ENCODE data around the gene ATP6AP1.

The ATP6AP1 gene

GRCh38 chrX:154431341-154431740, 2.9 kb downstream of the ATP6AP1 start:
- FAIRE-seq = no peak

GRCh38 chrX:154432210-154432609, 3.7 kb downstream of the ATP6AP1 start:
- no peak for FAIRE-seq

- no peak for FAIRE-seq
These were observed 5.1 kb downstream of the ATP6AP1 start for GRCh38 chrX:154433605-154434004.

DNA sequence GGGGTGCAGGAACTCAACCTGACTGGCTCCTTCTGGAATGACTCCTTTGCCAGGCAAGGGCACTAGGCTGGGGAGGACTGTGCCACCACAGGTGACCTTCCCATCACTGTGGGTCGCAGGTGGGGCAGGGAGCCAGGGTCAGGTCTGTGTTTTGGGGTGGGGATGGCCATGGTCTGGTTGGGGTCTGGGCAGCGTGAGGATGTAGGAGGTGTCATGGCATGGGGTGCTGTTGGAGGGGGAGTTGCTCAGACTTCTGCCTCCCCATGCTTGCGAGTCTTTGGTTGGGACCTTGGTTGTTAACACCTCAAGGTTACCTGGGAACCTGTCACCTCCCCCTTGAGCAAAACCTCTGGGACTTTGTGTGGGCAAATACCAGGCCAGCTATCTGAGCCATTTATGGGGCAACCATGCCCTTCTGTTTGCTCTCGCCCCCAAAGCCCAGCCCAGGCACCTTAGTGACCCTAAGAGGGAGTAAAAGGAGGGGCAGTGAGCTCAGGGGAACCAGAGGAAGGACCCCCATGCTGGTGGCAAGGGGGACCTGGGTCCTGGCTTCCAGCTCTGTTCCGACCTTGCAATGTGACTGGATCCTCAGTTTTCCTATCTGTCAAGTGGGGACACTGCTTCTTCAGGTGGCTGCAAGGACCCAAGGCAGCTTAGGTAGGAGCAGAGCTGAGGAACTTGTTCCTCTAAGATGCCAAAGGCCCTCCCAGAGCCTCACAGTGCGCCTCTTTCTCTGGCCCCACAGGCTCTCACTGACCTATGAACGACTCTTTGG, 6.1 kb downstream of the ATP6AP1 start:
- no peak for FAIRE-seq

DNA sequence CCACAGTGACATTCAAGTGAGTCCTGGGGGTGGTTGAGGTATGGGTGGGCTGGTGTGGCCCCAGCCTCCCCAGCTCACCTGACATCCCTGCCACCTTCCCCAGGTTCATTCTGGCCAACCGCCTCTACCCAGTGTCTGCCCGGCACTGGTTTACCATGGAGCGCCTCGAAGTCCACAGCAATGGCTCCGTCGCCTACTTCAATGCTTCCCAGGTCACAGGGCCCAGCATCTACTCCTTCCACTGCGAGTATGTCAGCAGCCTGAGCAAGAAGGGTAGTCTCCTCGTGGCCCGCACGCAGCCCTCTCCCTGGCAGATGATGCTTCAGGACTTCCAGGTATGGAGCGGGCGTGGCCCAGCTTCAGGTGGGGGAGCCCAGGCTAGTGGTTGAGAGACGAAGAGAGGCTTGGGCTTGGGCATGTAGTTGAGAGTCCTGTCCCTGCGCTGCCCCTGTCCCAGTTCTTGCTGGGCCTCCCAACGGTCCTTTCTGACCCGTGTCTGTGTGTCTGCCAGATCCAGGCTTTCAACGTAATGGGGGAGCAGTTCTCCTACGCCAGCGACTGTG, 6.8 kb downstream of the ATP6AP1 start:
- no peak for FAIRE-seq

DNA sequence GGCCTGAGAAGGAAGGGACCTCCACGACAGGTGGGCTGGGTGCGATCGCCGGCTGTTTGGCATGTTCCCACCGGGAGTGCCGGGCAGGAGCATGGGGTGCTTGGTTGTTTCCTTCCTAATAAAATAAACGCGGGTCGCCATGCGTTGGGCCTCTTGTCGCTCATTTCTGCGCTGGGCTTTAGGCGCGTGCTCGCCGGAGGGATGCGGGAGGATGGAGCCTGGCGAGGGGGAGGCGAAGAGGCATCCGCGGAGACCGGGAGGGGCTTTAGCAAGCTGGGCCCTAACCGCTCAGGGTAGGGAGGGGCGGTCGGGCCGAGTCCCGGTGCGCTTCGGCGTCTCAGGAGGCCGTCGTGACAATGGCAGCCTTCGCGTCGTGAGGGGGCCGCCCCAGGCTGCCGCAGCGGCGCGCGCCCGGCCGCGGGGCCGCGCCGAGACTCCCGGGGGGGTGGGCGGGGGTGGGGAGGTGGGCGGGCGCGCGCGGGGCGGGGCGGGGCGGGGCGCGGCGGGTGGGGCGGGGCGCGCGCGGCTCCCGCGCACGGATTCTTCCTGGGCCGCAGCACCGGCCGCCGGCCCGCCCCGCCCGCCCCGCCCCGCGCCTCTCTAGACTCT, 8.0 kb downstream of the ATP6AP1 start:
- no peak for FAIRE-seq

DNA sequence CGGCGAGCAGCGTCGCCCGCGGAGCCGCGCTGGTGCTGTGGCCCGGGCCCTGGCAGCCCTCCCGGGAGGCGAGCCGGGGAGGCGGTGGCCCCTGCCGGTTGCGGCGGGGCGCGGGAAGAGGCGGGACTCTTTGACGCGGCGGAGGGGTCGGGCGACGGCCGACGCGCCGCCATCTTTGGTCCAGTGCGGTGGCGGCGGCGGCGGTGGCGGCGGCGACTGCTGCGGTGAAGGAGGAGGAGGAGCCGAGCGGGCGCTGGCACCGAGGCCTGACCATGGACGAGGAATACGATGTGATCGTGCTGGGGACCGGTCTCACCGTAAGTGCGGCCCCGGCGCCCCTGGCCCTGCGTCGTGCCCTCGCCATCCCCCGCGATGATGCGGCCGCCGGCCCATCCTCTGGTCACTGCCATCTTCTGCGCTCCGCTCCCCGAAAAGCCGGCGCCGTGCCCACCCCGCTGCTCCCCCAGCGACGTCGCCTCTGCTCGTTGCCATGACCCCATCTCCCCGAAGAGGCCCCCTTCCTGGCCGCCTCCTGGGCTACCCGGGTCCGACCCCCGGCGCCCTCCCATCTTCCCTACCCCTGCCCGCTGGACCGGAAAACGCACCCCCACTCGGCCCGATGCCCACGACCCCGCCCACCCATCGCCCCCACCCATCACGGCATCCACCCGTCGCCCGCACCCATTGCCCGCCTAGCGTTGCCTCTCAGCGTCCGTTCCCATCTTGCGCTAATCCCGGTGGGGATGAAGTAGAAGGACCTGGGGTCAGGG, 8.7 kb downstream of the ATP6AP1 start, which contains the start of gene GDI1:
Gene GDI1 (plus strand): TSS at position 172 of the 770 bp plus-strand sequence. CDS start 101 bp downstream, at position 273.
- FAIRE-seq = no peak

DNA sequence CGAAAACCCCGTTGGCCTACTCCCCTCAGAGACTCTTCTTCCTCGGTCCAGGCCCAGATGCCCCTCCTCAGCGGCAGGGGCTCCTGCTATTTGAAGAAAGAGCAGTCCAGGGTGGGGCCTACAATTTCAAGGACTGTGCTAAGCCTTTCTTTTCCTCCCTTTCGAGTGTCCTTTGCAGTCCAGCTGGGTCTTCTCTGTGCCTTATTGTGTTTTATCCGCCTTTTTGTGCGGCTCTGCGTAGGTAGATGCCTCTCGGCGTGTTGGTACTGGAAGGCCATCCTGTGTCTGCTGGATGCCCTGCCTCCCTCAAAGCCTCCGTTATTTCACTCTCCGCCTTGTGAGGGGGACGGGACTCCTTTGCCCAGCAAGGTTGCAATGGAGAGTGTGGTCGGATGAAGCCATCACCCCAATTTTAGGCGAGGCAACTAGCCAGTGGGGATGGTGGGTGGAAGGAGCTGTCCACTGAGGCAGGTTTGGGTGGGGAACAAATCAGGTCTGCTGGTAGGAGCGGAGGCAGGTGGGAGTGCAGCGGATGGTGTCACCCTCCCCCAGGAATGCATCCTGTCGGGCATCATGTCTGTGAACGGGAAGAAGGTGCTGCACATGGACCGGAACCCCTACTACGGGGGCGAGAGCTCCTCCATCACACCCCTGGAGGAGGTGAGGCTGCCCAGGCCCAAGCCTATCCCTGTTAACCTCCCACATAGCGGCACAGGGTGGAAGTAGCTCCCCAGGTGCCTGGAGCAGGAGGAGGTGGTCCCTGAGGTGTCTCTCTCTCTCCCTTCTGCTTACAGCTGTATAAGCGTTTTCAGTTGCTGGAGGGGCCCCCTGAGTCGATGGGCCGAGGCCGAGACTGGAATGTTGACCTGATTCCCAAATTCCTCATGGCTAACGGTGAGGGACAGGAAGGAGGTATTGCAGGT, 9.8 kb downstream of the ATP6AP1 start:
- FAIRE-seq = no peak

DNA sequence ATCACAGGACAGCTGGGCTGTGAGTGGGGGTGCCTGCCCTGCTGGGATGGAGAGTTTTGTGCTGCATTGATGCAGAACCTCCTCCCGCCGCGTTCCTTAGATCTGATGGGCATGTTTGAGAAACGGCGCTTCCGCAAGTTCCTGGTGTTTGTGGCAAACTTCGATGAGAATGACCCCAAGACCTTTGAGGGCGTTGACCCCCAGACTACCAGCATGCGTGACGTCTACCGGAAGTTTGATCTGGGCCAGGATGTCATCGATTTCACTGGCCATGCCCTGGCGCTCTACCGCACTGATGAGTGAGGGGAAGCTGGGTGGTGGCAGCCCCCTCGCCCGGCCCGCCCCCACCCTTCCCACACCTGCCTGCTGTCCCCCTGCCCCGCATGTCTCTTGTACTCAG, 11.4 kb downstream of the ATP6AP1 start:
- no peak for FAIRE-seq

DNA sequence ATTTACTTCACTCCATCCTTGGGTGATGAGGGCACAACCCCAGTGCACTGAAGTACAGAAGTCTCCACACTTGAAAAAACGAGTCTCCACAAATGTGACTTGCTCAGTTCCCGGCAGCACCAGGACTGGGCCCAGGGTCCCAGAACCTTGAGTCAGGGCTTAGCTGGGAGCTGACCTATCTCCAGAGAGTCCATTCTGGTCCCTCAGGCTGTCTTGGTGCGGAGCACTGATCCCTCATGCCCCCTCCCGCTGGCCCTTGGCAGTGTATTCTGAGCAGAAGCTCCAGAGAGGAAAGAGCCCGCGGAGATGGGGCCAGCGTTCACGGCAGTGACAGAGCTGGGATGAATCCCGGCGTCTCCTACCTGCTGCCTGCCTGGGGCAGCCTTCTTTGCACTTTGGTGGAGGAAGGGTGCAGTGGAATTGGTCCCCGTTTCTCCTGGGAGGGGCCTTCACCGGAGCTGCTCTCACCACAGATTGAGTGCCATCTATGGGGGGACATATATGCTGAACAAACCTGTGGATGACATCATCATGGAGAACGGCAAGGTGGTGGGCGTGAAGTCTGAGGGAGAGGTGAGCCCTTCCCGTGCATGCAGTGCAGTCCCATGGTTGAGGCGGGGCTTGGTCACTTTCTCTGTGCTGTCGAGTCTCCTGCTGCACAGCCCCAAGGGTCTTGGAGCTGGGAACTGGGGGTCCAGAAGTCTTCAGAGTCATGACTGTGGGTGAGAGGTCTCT, 12.3 kb downstream of the ATP6AP1 start:
- no peak for FAIRE-seq

DNA sequence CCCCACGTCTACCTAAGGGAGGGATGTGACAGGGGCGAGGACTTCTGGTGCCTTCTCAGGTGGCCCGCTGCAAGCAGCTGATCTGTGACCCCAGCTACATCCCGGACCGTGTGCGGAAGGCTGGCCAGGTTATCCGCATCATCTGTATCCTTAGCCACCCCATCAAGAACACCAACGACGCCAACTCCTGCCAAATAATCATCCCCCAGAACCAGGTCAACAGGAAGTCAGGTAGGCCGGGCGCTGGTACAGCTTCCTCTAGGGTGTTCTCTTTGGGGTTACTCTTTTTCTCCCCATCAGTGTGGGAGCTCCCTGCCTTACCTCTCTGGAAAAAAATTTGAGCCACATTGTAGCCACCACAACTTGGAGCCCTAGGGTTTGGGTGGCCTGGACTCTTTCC, 13.1 kb downstream of the ATP6AP1 start:
- no peak for FAIRE-seq

- no peak for FAIRE-seq
These were observed 13.7 kb downstream of the ATP6AP1 start for GRCh38 chrX:154441984-154442707.

DNA sequence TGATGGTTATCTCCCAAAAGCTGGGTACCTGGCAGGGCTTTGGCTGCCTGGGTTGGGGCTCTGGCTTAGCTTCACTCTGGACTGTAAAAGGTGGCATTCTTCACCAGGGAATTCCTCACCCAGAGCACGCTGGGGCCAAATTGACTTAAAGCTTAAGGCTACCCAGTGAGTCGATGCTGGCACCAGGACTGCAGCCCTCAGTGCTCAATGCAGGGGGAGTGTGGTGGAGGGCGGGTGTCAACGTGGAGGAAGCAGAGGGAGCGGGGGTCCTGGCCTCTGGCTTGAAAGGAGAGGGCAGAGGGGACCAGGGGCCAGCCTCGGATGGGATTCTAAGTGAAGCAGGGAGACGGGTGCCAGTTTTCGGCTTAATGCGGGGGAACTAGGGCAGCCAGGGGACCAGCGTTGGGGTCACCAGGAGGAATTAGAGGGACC, 15.0 kb downstream of the ATP6AP1 start:
- no peak for FAIRE-seq

- no peak for FAIRE-seq
These were observed 15.7 kb downstream of the ATP6AP1 start, which contains the start of gene FAM50A for GRCh38 chrX:154443992-154444754. TSS of gene FAM50A (plus strand) at chrX:154444141. CDS start at chrX:154444236, 95 bp downstream.

- FAIRE-seq = no peak
These were observed 16.3 kb downstream of the ATP6AP1 start for GRCh38 chrX:154444755-154445246.

DNA sequence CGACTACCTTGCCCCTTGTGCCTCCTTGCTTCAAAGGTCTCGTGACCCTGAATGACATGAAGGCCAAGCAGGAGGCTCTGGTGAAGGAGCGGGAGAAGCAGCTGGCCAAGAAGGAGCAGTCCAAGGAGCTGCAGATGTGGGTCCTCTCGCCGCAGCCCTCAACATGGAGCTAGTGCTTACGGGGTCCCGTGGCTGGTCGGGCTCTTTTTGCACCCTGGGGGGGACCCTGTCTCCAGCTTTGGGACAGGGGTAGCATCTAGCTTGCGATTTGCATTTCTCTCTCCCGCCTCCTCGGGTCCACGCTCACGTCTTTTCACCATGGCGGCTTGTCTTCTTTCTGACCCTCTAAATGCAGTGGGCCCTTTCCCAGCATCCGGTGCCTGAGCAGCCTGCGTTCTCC, 17.3 kb downstream of the ATP6AP1 start:
- FAIRE-seq = no peak

GRCh38 chrX:154446430-154446829, 18.0 kb downstream of the ATP6AP1 start:
- no peak for FAIRE-seq

- FAIRE-seq = no peak
These were observed 20.0 kb downstream of the ATP6AP1 start for GRCh38 chrX:154448484-154448883.

- FAIRE-seq = no peak
These were observed 21.1 kb downstream of the ATP6AP1 start for GRCh38 chrX:154449618-154450017.

DNA sequence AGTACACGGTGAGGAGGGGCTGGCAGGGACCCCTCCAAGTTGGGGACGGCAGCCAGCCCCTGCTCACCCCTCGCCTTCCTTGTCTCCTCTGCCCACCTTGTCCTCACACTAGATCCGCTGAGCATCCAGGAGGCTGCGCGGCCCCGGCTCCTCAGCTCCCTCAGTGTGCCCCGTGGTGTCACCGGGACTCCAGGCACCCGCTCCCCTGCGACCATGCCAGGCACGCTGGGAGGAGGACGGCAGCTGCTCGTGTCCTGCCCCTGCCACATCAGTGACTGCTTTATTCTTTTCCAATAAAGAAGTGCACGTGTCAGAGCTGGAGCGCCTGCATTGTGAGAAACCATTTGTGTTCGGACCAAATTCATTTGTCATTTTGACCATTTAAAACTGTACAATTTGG, 21.8 kb downstream of the ATP6AP1 start:
- FAIRE-seq = no peak
